Measurements from ENCODE around the gene LLGL2. TPM values are rescaled to one million over a fixed set of nuclear protein-coding genes. Genes with fewer than 3 reads are reported as not detected.

The LLGL2 gene
- polyA plus RNA-seq, 4 donors, result 40.3 to 106 (median 77.2) TPM

- DNase-seq (ENCODE audit: low read depth in 4 of 4, low spot score in 2 of 4), result no peak
Observed at GRCh38 chr17:75521290-75521689, 4.2 kb upstream of the LLGL2 start.

GRCh38 chr17:75521951-75522727 lies 3.4 kb upstream of the LLGL2 start:
- no peak for DNase-seq (ENCODE audit: low read depth in 4 of 4, low spot score in 2 of 4)

GRCh38 chr17:75523647-75524046 lies 1.9 kb upstream of the LLGL2 start:
- DNase-seq (ENCODE audit: low read depth in 4 of 4, low spot score in 2 of 4), result no peak

GRCh38 chr17:75524269-75524969 lies 1.1 kb upstream of the LLGL2 start:
- no peak for DNase-seq (ENCODE audit: low read depth in 4 of 4, low spot score in 2 of 4)

GRCh38 chr17:75525806-75526554 lies 483 bp downstream of the LLGL2 start:
- DNase-seq (ENCODE audit: low read depth in 4 of 4, low spot score in 2 of 4), result no peak

- no peak for DNase-seq (ENCODE audit: low read depth in 4 of 4, low spot score in 2 of 4)
Observed at GRCh38 chr17:75526555-75527270, 1.2 kb downstream of the LLGL2 start.

GRCh38 chr17:75530837-75531720 lies 5.6 kb downstream of the LLGL2 start:
- DNase-seq (ENCODE audit: low read depth in 4 of 4, low spot score in 2 of 4), result no peak

GRCh38 chr17:75531721-75532072 lies 6.2 kb downstream of the LLGL2 start:
- no peak for DNase-seq (ENCODE audit: low read depth in 4 of 4, low spot score in 2 of 4)

- DNase-seq (ENCODE audit: low read depth in 4 of 4, low spot score in 2 of 4), result no peak
Observed at GRCh38 chr17:75535119-75535537, 9.6 kb downstream of the LLGL2 start.

- DNase-seq (ENCODE audit: low read depth in 4 of 4, low spot score in 2 of 4), result no peak
Observed at GRCh38 chr17:75535871-75536270, 10.4 kb downstream of the LLGL2 start.

- no peak for DNase-seq (ENCODE audit: low read depth in 4 of 4, low spot score in 2 of 4)
Observed at GRCh38 chr17:75536366-75536765, 10.9 kb downstream of the LLGL2 start.

- DNase-seq (ENCODE audit: low read depth in 4 of 4, low spot score in 2 of 4), result no peak
Observed at GRCh38 chr17:75539967-75540729, 14.7 kb downstream of the LLGL2 start.

- no peak for DNase-seq (ENCODE audit: low read depth in 4 of 4, low spot score in 2 of 4)
Observed at GRCh38 chr17:75540923-75541503, 15.5 kb downstream of the LLGL2 start.

- DNase-seq (ENCODE audit: low read depth in 4 of 4, low spot score in 2 of 4), result no peak
Observed at GRCh38 chr17:75542229-75542628, 16.7 kb downstream of the LLGL2 start.

- DNase-seq (ENCODE audit: low read depth in 4 of 4, low spot score in 2 of 4), result no peak
Observed at GRCh38 chr17:75542728-75543336, 17.3 kb downstream of the LLGL2 start.

- DNase-seq (ENCODE audit: low read depth in 4 of 4, low spot score in 2 of 4), result no peak
Observed at GRCh38 chr17:75544250-75544649, 18.8 kb downstream of the LLGL2 start.

- no peak for DNase-seq (ENCODE audit: low read depth in 4 of 4, low spot score in 2 of 4)
Observed at GRCh38 chr17:75546181-75546580, 20.7 kb downstream of the LLGL2 start.

- no peak for DNase-seq (ENCODE audit: low read depth in 4 of 4, low spot score in 2 of 4)
Observed at GRCh38 chr17:75547091-75547490, 21.6 kb downstream of the LLGL2 start.
